ENCODE measurements around the gene JMY. TPM values are rescaled to one million over a fixed set of nuclear protein-coding genes. Genes with fewer than 3 reads are reported as not detected.

Gene JMY
- total RNA-seq, 5 donors from 2014 or later (not counting 1 experiment from before 2014, with no cell fraction given) = 18.0 to 45.3 (median 21.1) TPM

DNA sequence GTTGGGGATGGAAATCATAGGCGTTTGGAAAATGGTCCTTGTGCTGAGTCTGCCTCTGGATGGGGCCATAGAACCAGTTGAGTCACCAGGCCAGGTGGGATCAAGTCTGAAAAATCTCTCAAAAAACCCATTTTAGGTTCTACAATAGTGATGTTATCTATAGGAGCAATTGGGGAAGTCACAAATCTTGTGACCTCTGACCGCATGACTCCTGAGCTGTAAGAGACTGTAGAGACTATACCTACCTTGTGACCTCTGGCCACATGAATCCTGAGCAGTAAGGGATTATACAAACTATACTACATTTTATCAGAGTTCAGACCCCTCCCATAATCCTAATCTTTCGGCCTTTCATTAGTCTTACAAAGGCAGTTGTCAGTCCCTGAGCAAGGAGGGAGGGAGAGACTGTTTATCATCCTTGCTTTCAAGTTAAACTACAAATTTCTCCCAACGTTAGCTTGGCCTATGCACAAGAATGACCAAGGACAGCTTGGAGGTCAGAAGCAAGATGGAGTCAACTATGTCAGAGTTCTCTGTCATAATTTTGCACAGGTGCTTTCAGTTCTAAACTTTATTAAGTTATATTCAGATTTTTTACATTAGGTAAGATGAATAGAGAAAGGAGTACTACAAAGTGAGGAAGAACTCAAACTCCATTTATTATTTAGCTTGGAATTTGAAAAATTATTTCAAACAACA lies 11.5 kb upstream of the JMY start:
- ChIA-PET POLR2A (no interaction called here), CTCF (no interaction called here)
- Mint-ChIP-seq H3K9me3 (no peaks in the 10 kb centered on the region), H3K36me3 (peaks cover 4% of the 10 kb centered on the region), H3K27me3 (no peaks in the 10 kb centered on the region), H3K27ac (no peak overlapping the region), H3K4me1 (peaks cover 0 to 5% (median 1%) of the 10 kb centered on the region in 3 donors), H3K4me3 (no peak overlapping the region)
- Histone ChIP-seq H3K4me3 (ENCODE audit: control insufficient read depth in 1 of 2, extremely low read depth in 1 of 2, low read length in 1 of 2) (no peak overlapping the region), H3K9me3 (no peaks in the 10 kb centered on the region), H3K4me1 (ENCODE audit: control insufficient read depth in 1 of 2, extremely low read depth in 1 of 2, insufficient read depth in 2 of 2, low read length in 2 of 2) (peaks cover 0 to 5% of the 10 kb centered on the region in 2 experiments), H3K36me3 (ENCODE audit: control insufficient read depth in 2 of 2, extremely low read depth in 1 of 2, insufficient read depth in 1 of 2, low read length in 1 of 2) (no peaks in the 10 kb centered on the region), H3K27me3 (replicated peaks in 1 of 2; ENCODE audit: control insufficient read depth in 2 of 2, extremely low read depth in 1 of 2, insufficient read depth in 2 of 2, low read length in 1 of 2) (no peaks in the 10 kb centered on the region), H3K27ac (ENCODE audit: low read length) (no peak overlapping the region)
- ATAC-seq (replicated peaks in 1 of 4) (no peak), DNase-seq (no peak)
- WGBS (ENCODE audit: insufficient coverage) = no CpG with 5 or more reads among the region's 4 CpGs

DNA sequence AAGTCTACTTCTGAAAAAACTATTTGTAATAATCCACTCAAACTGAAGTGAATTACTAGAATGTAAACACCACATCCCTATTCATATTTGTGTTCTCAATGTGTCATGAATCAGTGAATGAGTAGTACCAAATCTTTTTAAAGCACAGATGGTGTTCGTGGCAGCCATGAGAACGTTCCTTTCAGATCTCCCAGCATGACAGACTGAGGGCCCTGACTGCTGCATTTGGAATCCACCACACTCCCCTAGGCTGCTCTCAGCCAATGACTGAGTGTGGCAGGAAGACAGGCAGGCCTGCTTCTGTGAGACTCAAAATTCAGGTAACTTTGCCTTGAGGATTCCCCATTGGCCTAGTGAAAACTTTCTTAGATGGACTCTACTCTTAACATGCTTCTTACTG lies 10.9 kb upstream of the JMY start:
- Histone ChIP-seq H3K27ac (ENCODE audit: low read length) (no peak overlapping the region), H3K36me3 (ENCODE audit: control insufficient read depth in 2 of 2, extremely low read depth in 1 of 2, insufficient read depth in 1 of 2, low read length in 1 of 2) (no peaks in the 10 kb centered on the region), H3K4me1 (ENCODE audit: control insufficient read depth in 1 of 2, extremely low read depth in 1 of 2, insufficient read depth in 2 of 2, low read length in 2 of 2) (peaks cover 0 to 5% of the 10 kb centered on the region in 2 experiments), H3K27me3 (replicated peaks in 1 of 2; ENCODE audit: control insufficient read depth in 2 of 2, extremely low read depth in 1 of 2, insufficient read depth in 2 of 2, low read length in 1 of 2) (no peaks in the 10 kb centered on the region), H3K4me3 (ENCODE audit: control insufficient read depth in 1 of 2, extremely low read depth in 1 of 2, low read length in 1 of 2) (no peak overlapping the region), H3K9me3 (no peaks in the 10 kb centered on the region)
- Mint-ChIP-seq H3K4me3 (no peak overlapping the region), H3K4me1 (peaks cover 0 to 11% (median 4%) of the 10 kb centered on the region in 3 donors), H3K27me3 (no peaks in the 10 kb centered on the region), H3K27ac (no peak overlapping the region), H3K36me3 (peaks cover 4% of the 10 kb centered on the region), H3K9me3 (no peaks in the 10 kb centered on the region)
- ChIA-PET CTCF (interaction anchor here in 1 of 2 donors (0.7 kb wide), 1 partner anchor 82 kb away, joined by 4 read pairs; no protein-coding TSS in a partner anchor), POLR2A (no interaction called here)
- ATAC-seq (replicated peaks in 1 of 4) = no peak
- DNase-seq = no peak
- WGBS (ENCODE audit: insufficient coverage) = no CpG with 5 or more reads among the region's 2 CpGs

DNA sequence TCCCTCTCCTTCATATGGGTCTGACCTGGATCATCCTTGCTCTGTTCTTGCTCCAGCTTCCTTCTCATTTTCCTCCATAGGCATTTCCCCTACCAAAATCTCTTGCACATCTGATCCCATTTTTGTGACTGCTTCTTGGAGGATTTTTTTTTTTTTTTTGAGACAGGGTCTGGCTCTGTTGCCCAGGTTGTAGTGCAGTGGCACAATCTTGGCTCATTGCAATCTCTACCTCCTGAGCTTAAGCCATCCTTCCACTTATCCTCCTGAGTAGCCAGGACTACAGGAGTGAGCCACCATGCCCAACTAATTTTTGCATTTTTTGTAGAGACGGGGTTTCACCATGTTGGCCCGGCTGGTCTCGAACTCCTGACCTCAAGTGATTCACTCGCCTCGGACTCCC lies 10.5 kb upstream of the JMY start:
- no peaks in the 10 kb centered on the region for H3K9me3 Mint-ChIP-seq
- H3K4me3 Mint-ChIP-seq = no peak overlapping the region
- Histone ChIP-seq H3K27me3 (replicated peaks in 1 of 2; ENCODE audit: control insufficient read depth in 2 of 2, extremely low read depth in 1 of 2, insufficient read depth in 2 of 2, low read length in 1 of 2) (no peaks in the 10 kb centered on the region), H3K4me3 (ENCODE audit: control insufficient read depth in 1 of 2, extremely low read depth in 1 of 2, low read length in 1 of 2) (no peak overlapping the region), H3K4me1 (ENCODE audit: control insufficient read depth in 1 of 2, extremely low read depth in 1 of 2, insufficient read depth in 2 of 2, low read length in 2 of 2) (peaks cover 0 to 5% of the 10 kb centered on the region in 2 experiments), H3K36me3 (ENCODE audit: control insufficient read depth in 2 of 2, extremely low read depth in 1 of 2, insufficient read depth in 1 of 2, low read length in 1 of 2) (no peaks in the 10 kb centered on the region), H3K27ac (ENCODE audit: low read length) (no peak overlapping the region), H3K9me3 (no peaks in the 10 kb centered on the region)
- ChIA-PET POLR2A (interaction anchor here in 1 of 2 donors (1.0 kb wide), 1 partner anchor 13 kb away, joined by 8 read pairs; no protein-coding TSS in a partner anchor), CTCF (interaction anchor here in 1 of 2 donors (0.7 kb wide), 1 partner anchor 82 kb away, joined by 4 read pairs; no protein-coding TSS in a partner anchor)
- ATAC-seq (replicated peaks in 1 of 4) = no peak
- peaks cover 4% of the 10 kb centered on the region for H3K36me3 Mint-ChIP-seq
- no peak overlapping the region for H3K27ac Mint-ChIP-seq
- WGBS (ENCODE audit: insufficient coverage) = 100% methylated on average over 2 of the region's 5 CpGs
- H3K4me1 Mint-ChIP-seq = peaks cover 0 to 11% (median 4%) of the 10 kb centered on the region in 3 donors
- H3K27me3 Mint-ChIP-seq = no peaks in the 10 kb centered on the region
- no peak for DNase-seq

DNA sequence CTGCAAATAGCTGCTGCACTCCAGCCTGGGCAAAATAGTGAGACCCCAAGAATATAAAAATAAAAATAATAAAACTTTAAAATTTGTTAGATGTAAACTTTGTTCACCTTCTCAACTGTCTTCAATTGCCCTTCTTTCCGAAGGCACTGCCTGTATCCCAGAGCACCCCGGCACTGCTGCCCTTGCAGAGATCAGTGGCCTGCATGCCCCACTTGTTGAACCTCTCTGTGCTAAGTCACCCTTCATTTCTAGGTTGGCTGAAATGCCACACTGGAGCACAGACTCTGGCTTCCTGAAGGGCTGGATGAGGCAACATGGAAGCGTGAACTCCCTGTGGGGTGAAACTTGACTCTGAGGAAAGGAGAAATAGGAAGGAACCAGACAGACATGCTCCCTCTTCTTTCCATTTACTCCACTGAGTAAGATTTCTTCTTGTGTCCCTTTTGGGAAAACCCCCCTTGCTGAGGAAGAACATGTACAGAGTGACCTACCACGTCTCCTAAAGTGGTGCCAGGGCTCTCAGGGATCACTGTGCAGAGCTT lies 8.4 kb upstream of the JMY start:
- Mint-ChIP-seq H3K9me3 (no peaks in the 10 kb centered on the region), H3K27me3 (no peaks in the 10 kb centered on the region), H3K27ac (no peak overlapping the region), H3K4me1 (peaks cover 0 to 11% (median 4%) of the 10 kb centered on the region in 3 donors), H3K4me3 (no peak overlapping the region), H3K36me3 (no peaks in the 10 kb centered on the region)
- no peak for DNase-seq
- H3K36me3 ChIP-seq (ENCODE audit: control insufficient read depth in 2 of 2, extremely low read depth in 1 of 2, insufficient read depth in 1 of 2, low read length in 1 of 2) = no peaks in the 10 kb centered on the region
- no peaks in the 10 kb centered on the region for H3K9me3 ChIP-seq
- no peaks in the 10 kb centered on the region for H3K27me3 ChIP-seq (replicated peaks in 1 of 2; ENCODE audit: control insufficient read depth in 2 of 2, extremely low read depth in 1 of 2, insufficient read depth in 2 of 2, low read length in 1 of 2)
- peaks cover 0 to 5% of the 10 kb centered on the region in 2 experiments for H3K4me1 ChIP-seq (ENCODE audit: control insufficient read depth in 1 of 2, extremely low read depth in 1 of 2, insufficient read depth in 2 of 2, low read length in 2 of 2)
- no peak overlapping the region for H3K4me3 ChIP-seq (ENCODE audit: control insufficient read depth in 1 of 2, extremely low read depth in 1 of 2, low read length in 1 of 2)
- CTCF ChIA-PET = interaction anchor here in 1 of 2 donors (0.5 kb wide), 1 partner anchor 1022 kb away, joined by 3 read pairs; no protein-coding TSS in a partner anchor
- ATAC-seq (replicated peaks in 1 of 4) = no peak
- POLR2A ChIA-PET = no interaction called here
- WGBS (ENCODE audit: insufficient coverage) = 100% methylated on average over 1 of the region's 4 CpGs
- H3K27ac ChIP-seq (ENCODE audit: low read length) = no peak overlapping the region

DNA sequence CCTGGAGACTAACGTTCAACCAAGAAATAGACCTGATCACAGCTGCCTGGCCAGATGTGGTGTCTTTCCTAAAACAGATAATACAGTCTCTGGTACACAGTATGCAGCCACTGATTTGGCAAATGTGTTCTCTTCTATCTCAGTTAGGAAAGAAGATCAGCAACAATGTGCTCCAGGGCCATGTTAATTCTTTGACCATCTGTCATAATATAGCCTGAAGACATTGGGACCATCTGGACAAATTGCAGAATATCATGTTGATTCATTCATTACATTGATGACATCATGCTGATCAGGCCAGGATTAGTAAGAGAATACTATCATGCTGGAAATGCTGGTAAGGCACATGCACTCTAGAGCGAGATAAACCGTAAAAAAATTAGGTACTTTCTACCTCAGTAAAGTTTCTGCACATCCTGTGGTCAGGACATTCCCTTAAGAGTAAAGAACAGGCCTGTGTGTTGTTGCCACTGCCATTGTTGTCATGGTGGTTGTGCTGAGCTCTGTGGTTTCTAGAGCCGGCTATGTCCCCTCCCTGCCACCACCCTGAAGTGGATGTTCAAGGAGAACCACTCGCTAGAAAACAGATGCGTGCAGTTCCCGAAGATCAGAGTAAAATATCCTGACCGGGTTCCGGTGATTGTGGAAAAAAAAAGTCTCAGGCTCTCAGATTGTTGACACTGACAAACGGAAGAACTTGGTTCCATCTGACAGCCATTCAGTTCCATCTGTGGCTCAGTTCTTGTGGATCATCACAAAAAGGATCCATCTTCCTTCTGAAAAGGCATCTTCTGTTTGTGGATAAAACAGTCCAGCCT lies 6.4 kb upstream of the JMY start:
- ChIA-PET CTCF (interaction anchor here in 1 of 2 donors (0.6 kb wide), 1 partner anchor 76 kb away, joined by 3 read pairs; no protein-coding TSS in a partner anchor), POLR2A (interaction anchor here in 1 of 2 donors (0.6 kb wide), 1 partner anchor 33 kb away, joined by 5 read pairs; no protein-coding TSS in a partner anchor)
- Mint-ChIP-seq H3K36me3 (no peaks in the 10 kb centered on the region), H3K9me3 (no peaks in the 10 kb centered on the region), H3K27ac (peak overlapping the region in 1 of 2 donors; percentile 13), H3K27me3 (no peaks in the 10 kb centered on the region), H3K4me1 (peaks cover 0 to 11% (median 4%) of the 10 kb centered on the region in 3 donors), H3K4me3 (no peak overlapping the region)
- ATAC-seq (replicated peaks in 1 of 4) (peak in 3 of 4 experiments; percentile 36 to 89 (median 47)), DNase-seq (peak in 26 of 35 experiments; percentile 3 to 63 (median 18))
- Histone ChIP-seq H3K36me3 (ENCODE audit: control insufficient read depth in 2 of 2, extremely low read depth in 1 of 2, insufficient read depth in 1 of 2, low read length in 1 of 2) (no peaks in the 10 kb centered on the region), H3K9me3 (no peaks in the 10 kb centered on the region), H3K27me3 (replicated peaks in 1 of 2; ENCODE audit: control insufficient read depth in 2 of 2, extremely low read depth in 1 of 2, insufficient read depth in 2 of 2, low read length in 1 of 2) (no peaks in the 10 kb centered on the region), H3K4me1 (ENCODE audit: control insufficient read depth in 1 of 2, extremely low read depth in 1 of 2, insufficient read depth in 2 of 2, low read length in 2 of 2) (peaks cover 0 to 5% of the 10 kb centered on the region in 2 experiments), H3K27ac (ENCODE audit: low read length) (peak overlapping the region; percentile 41), H3K4me3 (ENCODE audit: control insufficient read depth in 1 of 2, extremely low read depth in 1 of 2, low read length in 1 of 2) (no peak overlapping the region)
- 84% methylated on average over 6 of the region's 10 CpGs for WGBS (ENCODE audit: insufficient coverage)

DNA sequence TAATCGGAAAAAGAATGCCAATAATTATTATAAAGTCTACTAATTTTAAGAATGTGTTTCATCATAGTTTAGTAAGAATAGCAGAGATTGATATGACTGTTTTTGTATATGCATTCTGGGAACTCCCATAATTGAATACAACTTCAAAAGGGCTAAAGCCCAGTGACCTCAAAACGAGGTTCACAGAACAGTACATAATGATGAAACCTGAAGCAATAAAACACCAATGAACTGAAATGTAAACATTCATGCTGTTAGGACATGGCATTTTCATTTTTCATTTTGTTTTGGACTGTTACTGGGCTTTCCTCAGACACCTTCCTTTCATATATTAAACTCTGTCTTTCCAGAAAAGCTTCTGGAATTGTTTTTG lies 684 bp upstream of the JMY start:
- Histone ChIP-seq H3K27ac (ENCODE audit: low read length) (peak overlapping the region; percentile 85), H3K4me3 (ENCODE audit: control insufficient read depth in 1 of 2, extremely low read depth in 1 of 2, low read length in 1 of 2) (peak overlapping the region; percentile 75 to 94), H3K4me1 (ENCODE audit: control insufficient read depth in 1 of 2, extremely low read depth in 1 of 2, insufficient read depth in 2 of 2, low read length in 2 of 2) (peaks cover 12 to 19% of the 10 kb centered on the region in 2 experiments), H3K36me3 (ENCODE audit: control insufficient read depth in 2 of 2, extremely low read depth in 1 of 2, insufficient read depth in 1 of 2, low read length in 1 of 2) (no peaks in the 10 kb centered on the region), H3K9me3 (no peaks in the 10 kb centered on the region), H3K27me3 (replicated peaks in 1 of 2; ENCODE audit: control insufficient read depth in 2 of 2, extremely low read depth in 1 of 2, insufficient read depth in 2 of 2, low read length in 1 of 2) (no peaks in the 10 kb centered on the region)
- DNase-seq = peak in 1 of 35 experiments; percentile 48
- peak overlapping the region; percentile 90 to 96 (median 91) for H3K4me3 Mint-ChIP-seq
- no peak for ATAC-seq (replicated peaks in 1 of 4)
- H3K27ac Mint-ChIP-seq = peak overlapping the region; percentile 90 to 92
- no peaks in the 10 kb centered on the region for H3K9me3 Mint-ChIP-seq
- peaks cover 3% of the 10 kb centered on the region for H3K36me3 Mint-ChIP-seq
- peaks cover 21 to 30% (median 22%) of the 10 kb centered on the region in 3 donors for H3K4me1 Mint-ChIP-seq
- WGBS (ENCODE audit: insufficient coverage) = no CpG with 5 or more reads among the region's 2 CpGs
- H3K27me3 Mint-ChIP-seq = no peaks in the 10 kb centered on the region
- ChIA-PET POLR2A (interaction anchor here (0.8 to 1.1 kb wide), 2 partner anchors 76 to 1181 kb away, joined by 3 to 8 read pairs; no protein-coding TSS in a partner anchor), CTCF (interaction anchor here in 1 of 2 donors (0.9 kb wide), 1 partner anchor 20 kb away, joined by 4 read pairs; no protein-coding TSS in a partner anchor)

Data from T-cell (primary cell).